ENCODE data around the gene SRP54.
"Not testable (repeated sequence)": the region's sequence is repeated elsewhere in the genome, so short reads cannot be mapped to it uniquely, and the experiment has no call there.

Gene SRP54

DNA sequence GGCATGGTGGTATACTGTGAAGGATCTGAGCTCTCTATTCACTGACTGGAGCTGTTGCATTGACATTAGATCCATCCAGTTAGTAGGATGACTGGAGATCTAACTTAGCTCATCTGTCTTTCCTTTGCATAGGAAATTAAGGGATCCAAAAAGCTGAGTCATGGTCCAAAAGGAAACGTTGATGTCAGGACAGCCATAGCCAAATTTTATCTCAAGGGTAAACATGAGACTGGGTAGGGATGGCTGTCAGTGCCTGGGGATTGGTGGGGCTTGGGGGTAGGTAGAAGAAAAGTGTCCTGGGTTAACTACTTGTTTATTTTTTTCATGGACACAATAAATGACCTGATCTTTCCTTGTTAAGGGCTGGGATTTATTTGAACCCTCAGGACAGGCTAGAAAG, 67.9 kb downstream of the SRP54 start:
- DNase-seq = peak; percentile 70

DNA sequence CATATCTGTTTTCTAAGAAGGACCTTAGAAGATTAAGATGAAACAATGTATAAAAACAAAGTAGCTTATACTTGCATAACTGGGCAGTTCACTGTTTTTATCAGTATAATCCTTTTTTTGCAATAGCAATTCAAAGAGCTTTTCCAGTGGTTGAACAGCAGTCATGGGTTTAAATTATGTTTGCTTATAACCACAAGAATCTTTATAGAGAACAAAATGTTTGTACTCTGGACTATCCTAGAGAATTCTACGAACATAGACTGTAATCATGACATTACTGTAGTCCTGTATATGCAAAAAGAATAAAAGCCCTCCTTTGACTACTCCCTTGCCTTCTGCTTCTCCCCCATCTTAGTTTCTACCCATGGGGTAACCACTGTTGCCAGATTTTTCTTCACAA, 69.0 kb downstream of the SRP54 start:
- no peak for DNase-seq

DNA sequence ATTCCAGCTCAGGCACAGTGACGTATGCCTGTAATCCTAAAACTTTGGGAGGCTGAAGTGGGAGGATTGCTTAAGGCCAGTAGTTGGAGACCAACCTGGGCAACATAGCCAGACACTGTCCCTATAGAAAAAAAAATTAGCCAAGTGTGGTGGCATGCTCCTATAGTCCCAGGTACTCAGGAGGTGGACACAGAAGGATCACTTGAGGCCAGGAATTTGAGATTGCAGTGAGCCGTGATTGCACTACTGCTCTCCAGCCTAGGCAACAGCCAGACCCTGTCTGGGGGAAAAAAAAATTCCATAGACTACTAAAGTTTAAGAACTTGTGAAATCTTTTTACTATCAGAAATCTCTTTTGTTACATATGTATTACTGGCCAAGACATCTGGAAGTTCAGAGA, 69.8 kb downstream of the SRP54 start:
- no peak for DNase-seq

DNA sequence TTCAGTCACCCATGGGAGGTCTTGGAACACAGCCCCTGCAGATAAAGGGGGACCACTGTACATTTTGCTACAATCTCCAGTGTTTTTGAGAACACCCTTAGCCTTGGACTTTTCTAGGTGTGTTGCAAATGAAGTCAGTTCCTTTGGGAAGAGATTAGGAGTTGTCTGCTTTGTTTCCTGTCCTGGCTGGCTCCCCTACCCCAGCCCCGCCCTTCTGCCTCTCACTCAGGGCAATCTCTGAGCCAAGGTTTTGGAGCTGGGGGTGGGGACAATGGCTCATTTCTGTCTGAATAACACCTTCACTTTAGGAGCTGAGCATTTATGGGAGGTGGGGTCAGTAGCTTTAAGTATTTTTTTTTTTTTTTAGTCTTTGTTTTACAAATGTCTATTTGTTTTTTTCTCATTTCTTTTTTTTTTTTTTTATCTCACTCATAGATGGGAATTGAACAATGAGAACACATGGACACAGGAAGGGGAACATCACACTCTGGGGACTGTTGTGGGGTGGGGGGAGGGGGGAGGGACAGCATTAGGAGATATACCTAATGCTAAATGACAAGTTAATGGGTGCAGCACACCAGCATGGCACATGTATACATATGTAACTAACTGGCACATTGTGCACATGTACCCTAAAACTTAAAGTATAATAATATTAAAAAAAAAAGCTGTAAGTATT, 78.5 kb downstream of the SRP54 start:
- peak; percentile 61 for DNase-seq

DNA sequence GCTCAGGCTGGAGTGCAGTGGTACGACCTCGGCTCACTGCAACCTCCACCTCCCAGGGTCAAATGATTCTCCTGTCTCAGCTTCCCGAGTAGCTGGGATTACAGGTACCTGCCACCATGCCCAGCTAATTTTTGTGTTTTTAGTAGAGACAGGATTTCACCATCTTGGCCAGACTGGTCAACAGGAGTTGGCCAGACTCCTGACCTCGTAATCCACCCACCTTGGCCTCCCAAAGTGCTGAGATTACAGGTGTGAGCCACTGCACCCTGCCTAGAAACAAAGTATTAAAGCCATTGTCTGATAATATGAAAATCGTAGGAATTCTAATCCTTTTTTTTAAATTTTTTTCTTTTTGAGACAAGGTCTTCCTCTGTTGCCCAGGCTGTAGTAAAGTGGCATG, 82.9 kb downstream of the SRP54 start:
- not testable (repeated sequence) for DNase-seq

DNA sequence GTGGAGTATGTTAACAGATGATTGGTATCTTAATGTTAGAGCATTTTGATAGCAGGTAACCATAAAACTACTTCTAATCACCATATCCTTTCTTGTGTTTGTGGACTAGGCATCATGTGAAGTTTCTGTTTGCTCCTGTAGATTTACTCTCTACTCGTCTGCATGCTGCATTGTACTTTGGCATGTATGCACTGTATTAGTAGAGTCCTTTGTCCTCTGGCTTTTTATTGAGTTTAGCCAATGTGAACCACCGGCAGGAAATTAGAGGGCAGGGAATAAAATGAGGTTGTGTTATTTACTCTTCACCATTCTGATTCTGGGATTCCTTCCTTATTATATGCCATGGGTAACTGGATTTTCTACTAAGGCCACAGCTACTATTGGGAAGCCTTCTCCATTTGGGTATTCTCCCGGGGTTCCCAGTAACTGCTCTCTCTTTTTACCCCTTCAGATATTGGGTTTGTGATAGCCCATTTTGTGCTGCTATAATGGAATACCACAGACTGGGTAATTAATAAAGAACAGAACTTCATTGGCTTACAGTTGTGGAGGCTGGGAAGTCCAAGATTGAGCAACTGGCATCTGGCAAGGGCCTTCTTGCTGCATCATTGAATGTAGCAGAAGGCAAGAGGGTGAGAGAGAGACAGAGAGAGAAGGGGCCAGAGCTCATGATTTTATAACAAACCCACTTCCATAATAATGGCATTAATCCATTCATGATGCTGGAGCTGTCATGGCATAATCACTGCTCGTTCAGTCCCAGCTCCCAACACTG, 85.6 kb downstream of the SRP54 start:
- DNase-seq = no peak

DNA sequence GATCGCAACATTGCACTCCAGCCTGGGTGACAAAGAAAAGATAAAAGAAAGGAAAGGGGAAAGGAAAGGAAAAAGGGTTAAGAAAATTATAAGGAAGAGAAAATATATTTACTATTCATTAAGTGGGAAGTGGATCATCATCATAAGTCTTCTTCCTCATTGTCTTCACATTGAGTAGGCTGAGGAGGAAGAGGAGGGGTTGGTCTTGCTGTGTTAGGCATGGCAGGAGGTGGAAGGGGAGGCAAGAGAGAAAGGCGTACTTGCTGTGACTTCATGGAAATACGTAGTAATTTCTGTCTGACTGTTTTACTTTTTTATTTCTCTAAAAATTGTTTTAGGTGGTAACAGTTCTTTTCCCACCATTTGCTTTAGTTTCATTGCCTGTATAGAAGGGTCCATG, 89.4 kb downstream of the SRP54 start:
- no peak for DNase-seq

DNA sequence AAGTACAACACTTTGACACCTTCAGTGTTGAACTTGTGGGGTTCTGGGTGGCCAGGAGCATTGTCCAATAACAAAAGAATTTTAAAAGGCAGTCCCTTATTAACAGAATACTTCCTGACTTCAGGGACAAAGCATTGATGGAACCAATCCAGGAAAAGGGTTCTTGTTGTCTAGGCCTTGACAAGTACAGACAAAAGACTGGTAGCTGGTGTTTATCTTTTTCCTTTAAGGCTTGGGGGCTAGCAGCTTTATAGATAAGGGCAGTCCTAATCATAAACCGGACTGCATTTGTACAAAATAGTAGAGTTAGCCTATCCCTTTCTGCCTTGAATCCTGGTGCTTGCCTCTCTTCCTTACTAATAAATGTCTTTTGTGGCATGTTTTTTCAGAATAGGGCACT, 90.7 kb downstream of the SRP54 start:
- no peak for DNase-seq

DNA sequence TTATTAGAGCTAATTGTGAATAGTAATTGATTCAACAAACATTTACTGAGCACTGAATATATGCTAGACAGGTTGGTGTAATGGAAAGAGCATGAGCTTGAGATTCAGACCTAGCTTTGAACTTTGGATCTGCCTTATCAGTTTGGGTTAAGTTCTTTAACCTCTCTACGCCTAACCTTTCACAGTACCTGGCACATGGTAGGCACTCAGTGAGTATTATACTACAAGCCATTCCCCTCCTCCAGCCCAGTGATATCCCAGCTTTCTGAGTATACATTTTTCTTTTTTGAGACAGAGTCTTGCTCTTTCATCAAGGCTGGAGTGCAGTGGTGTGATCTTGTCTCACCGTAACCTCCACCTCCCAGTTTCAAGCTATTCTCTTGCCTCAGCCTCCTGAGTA, 95.3 kb downstream of the SRP54 start:
- no peak for DNase-seq

All from NCI-H226 (cell line).